GM19025 (cell line): ENCODE measurements around the gene SCART1.

ENCODE experiments used
- ATAC-seq: cut with Tn5 transposase; IDR thresholded peaks from one replicate; pipeline ENCODE4 v1.9.1; 2021; ENCODE audit warnings: mild to moderate bottlenecking, low read depth, moderate library complexity; ENCODE audit not compliant: unreplicated experiment

Gene SCART1

GRCh38 chr10:133454204-133454893, 604 bp downstream of the SCART1 start:
- ATAC-seq, result no peak

- ATAC-seq, result no peak
These were observed 1.5 kb downstream of the SCART1 start for GRCh38 chr10:133455196-133455595.

GRCh38 chr10:133455611-133456031, 1.9 kb downstream of the SCART1 start:
- ATAC-seq, result no peak

- no peak for ATAC-seq
These were observed 2.6 kb downstream of the SCART1 start for GRCh38 chr10:133456041-133456951.

GRCh38 chr10:133457100-133457841, 3.5 kb downstream of the SCART1 start:
- ATAC-seq, result no peak

GRCh38 chr10:133458021-133458709, 4.4 kb downstream of the SCART1 start:
- ATAC-seq, result no peak

- no peak for ATAC-seq
These were observed 5.1 kb downstream of the SCART1 start for GRCh38 chr10:133458710-133459453.

GRCh38 chr10:133459454-133460207, 5.9 kb downstream of the SCART1 start:
- ATAC-seq, result no peak

- no peak for ATAC-seq
These were observed 6.5 kb downstream of the SCART1 start for GRCh38 chr10:133460208-133460769.

GRCh38 chr10:133461027-133461426, 7.3 kb downstream of the SCART1 start:
- no peak for ATAC-seq

- no peak for ATAC-seq
These were observed 8.1 kb downstream of the SCART1 start for GRCh38 chr10:133461841-133462240.

GRCh38 chr10:133462512-133463305, 9.0 kb downstream of the SCART1 start:
- no peak for ATAC-seq

- no peak for ATAC-seq
These were observed 10.9 kb downstream of the SCART1 start for GRCh38 chr10:133464582-133465031.

GRCh38 chr10:133465191-133465949, 11.6 kb downstream of the SCART1 start:
- no peak for ATAC-seq

GRCh38 chr10:133465950-133466474, 12.3 kb downstream of the SCART1 start:
- ATAC-seq, result no peak

GRCh38 chr10:133466683-133467275, 13.0 kb downstream of the SCART1 start:
- no peak for ATAC-seq
